HPDE6-E6E7 (cell line): Measurements from ENCODE around the gene CEP83.
"Not testable (repeated sequence)": the region's sequence is repeated elsewhere in the genome, so short reads cannot be mapped to it uniquely, and the experiment has no call there.

Experiments
- DNase-seq: peaks from one replicate; pipeline ENCODE4 v3.0.0; 2011; ENCODE audit warnings: missing footprints; ENCODE audit errors: extremely low spot score

Gene CEP83

GRCh38 chr12:94459728-94460615, at the start of gene CEP83:
TSS of gene CEP83 (minus strand) at chr12:94459867. CDS start at chr12:94412490, 47,377 bp downstream.
- peak; percentile 88 for DNase-seq

- DNase-seq, result no peak
Observed at GRCh38 chr12:94509317-94509716, 49.6 kb upstream of the CEP83 start.

DNA sequence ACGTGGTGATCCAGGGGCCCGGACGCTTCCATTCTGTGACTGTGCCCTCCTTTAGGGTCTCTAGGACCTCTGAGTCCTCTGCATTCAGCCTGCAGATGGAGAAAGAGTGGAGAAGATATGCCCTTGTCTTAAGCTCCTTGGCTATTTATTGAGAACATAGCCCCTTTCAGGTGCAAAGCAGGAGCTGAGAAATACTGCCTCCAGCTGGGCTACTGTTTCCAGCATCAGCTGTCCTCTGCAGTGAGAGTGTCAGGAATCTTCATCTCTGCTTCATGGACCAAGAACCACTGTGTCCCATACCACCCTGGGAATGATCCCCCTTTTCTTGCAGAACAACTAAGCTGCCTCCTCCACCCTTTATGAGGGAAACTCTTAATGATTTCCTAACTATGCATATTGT, 47.8 kb upstream of the CEP83 start:
- DNase-seq, result no peak

DNA sequence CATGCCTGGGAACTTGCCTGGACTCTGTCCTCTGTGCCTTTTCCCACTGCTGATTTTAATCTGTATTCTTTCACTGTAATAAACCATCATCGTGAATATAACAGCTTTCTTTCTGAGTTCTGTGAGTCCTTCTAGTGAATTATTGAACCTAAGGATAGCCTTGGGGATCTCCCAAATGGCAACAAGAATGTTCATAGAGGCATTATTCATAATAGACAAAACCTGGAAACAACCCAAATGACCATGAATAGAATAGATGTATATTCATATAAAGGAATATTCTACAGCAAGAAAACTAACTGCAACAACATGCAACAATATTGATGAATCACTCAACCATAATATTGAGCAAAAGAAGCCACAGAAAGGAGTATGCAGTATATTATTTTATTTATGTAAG, 44.7 kb upstream of the CEP83 start:
- no peak for DNase-seq

DNA sequence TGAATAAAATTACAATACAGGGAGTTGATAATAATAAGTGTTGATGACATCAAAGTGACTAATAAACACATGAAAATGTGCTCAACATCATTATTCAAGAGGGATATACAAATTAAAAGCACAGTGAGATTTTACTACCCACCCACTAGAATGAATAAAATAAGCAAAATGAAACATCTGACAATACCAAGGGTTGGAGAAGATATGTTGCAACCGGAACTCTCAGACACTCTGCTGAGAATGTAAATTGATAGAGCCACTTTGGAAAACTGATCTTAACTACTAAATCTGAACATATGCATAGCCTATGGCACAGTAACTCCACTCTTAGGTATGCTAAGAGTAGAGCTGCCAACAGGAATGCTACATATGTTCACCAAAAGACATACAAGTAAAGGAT, 44.0 kb upstream of the CEP83 start:
- no peak for DNase-seq

GRCh38 chr12:94500831-94501567, 41.3 kb upstream of the CEP83 start:
- DNase-seq, result no peak

- DNase-seq, result no peak
Observed at GRCh38 chr12:94498698-94499097, 39.0 kb upstream of the CEP83 start.

- DNase-seq, result no peak
Observed at GRCh38 chr12:94498073-94498472, 38.4 kb upstream of the CEP83 start.

DNA sequence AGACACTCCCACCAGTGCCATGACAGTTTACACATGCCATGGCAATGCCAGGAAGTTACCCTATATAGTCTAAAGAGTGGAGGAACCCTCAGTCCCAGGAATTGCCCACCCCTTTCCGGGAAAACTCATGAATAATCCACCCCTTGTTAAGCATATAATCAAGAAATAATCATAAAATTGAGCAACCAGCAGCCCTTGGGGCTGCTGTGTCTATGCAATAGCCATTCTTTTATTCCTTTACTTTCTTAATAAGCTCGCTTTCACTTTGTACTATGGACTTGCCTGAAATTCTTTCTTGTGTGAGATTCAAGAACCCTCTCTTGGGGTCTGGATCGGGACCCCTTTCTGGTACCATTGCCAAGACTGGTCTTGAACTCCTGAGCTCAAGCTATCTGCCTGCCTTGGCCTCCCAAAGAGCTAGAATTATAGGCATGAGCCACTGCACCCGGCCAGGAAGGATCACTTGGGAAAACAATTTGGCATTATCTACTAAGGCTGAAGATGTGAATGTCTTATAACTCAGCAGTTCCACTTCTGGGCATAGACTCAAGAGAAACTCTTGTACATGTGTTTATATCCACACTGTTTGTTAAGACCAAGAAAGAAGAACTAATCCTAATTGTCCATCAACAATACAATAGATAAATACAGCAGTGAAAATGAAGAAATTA, 35.9 kb upstream of the CEP83 start:
- no peak for DNase-seq

DNA sequence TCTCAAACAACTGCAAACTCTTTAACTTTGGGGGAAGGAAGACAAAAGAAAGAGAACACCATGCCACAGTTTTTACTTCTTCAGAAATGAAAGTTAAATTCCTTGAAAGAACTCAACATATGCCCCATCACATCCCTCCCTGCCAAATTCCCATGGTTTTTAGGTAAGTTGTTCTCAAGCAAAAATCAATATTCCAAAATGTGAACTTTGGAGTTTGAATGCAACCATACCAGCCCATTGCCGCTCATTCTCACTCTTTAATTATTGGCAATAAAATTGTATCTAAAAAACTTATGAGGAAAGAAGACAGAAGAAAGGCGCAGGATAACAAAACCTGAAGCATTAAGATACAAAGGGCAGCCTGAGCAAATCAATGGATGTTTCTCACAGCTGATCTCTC, 31.8 kb upstream of the CEP83 start:
- no peak for DNase-seq

GRCh38 chr12:94488463-94488862, 28.8 kb upstream of the CEP83 start:
- DNase-seq, result no peak

DNA sequence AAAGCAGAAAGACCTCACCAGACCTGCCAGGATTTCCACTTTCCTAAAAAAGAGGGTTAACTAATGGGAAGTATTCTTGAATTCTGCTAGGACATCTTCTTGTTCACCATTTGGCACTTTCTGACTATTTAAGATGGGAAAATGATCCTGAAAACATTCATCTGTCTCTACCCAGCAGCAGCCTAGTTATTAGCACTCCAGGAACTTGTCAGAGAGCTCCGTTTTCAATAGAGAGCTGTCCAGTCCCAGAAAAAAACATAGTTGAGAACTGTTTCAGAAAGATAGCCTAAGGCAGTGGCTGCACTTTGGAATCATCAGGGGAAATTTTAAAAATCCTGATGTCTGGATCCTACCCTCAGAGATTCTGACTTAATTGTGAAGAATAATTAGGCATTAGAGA, 22.1 kb upstream of the CEP83 start:
- DNase-seq, result no peak

DNA sequence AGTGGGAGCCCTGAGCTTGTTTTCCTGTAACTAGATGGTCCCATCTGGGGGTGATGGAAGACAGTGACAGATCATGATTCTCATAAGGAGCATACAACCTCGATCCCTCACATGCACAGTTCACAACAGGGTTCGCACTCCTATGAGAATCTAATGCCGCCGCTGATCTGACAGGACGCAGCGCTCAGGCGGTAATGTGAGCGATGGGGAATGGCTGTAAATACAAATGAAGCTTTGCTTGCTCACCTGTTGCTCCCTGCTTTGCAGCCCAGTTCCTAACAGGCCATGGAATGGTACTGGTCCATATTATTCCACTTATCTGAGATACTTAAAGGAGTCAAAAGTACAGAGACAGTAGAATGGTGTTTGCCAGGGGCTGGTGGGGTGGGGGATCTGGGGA, 9.9 kb upstream of the CEP83 start:
- no peak for DNase-seq

- DNase-seq, result no peak
Observed at GRCh38 chr12:94460616-94460959, 921 bp upstream of the CEP83 start.

DNA sequence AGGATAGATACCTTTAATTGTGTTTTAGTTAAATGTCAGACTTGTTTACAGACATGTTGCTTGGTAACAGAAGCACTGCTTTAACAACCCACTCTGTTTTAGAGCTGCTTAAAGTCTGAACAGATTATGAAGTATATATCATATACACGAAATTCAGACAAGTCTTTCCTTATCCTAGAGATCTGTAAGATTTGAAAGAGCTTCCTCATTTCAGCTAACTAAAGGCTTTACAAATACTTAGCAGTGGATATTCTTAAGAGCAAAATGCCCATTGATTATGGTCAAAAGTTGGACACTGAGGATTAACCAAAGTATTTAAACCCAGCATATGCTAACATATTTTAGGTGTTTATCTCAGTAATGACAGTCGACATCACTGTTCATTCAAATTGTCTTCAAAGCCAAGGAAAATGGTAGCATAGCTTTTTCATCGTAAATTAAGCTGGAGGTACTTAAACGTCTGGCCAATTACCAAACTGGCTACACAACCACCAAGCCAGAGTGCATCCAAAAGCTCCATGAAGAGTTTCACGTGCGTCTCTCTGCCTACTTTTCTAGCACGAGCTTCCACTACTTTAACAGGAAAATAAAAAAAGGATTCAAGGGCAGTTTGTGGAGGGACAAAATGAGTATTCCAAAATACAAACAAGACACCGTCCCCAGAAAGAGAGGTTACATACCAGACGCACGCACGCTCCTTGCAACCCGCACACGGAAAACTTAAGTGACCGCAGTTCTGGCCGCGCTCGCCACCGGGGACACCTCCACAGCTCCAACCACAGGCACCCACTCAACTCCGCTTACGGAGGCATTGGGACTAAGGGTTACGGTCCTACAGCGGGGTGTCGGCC, 565 bp downstream of the CEP83 start:
- no peak for DNase-seq

DNA sequence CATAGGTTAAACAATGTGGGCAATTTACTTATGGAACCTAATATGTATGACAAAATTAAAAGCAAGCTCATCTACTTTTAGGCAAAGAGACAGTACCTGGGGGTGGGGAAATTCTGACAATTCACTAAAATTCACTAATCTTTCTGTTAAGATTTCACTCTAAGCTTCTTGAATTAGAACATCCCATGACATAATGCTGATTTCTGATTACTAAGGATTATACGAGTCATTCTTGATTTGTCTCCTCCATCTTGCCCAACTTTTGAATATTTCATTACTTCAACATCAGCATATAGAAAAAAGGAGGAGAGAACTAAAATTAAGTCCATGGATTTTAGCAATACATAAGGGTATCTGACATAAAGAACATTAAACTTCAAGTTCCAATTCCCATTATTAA, 2.4 kb downstream of the CEP83 start:
- no peak for DNase-seq

- not testable (repeated sequence) for DNase-seq
Observed at GRCh38 chr12:94454318-94454717, 5.3 kb downstream of the CEP83 start.

- no peak for DNase-seq
Observed at GRCh38 chr12:94445662-94446061, 14.0 kb downstream of the CEP83 start.

DNA sequence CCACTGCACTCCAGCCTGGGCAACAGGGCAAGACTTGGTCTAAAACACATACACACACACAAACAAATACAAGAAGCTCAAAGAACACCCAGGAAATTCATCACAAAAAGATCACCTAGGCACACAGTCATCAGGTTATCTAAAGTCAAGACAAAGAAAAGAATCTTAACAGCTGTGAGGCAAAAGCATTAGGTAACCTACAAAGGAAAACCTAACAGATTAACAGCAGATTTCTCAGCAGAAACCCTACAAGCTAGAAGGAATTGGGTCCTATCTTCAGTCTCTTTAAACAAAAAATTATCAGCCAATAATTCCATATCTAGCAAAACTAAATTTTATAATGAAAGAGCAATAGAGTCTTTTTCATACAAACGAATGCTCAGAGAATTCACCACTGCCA, 22.4 kb downstream of the CEP83 start:
- DNase-seq, result no peak

GRCh38 chr12:94435511-94435927, 24.1 kb downstream of the CEP83 start:
- DNase-seq, result no peak

- DNase-seq, result no peak
Observed at GRCh38 chr12:94434171-94434570, 25.5 kb downstream of the CEP83 start.

DNA sequence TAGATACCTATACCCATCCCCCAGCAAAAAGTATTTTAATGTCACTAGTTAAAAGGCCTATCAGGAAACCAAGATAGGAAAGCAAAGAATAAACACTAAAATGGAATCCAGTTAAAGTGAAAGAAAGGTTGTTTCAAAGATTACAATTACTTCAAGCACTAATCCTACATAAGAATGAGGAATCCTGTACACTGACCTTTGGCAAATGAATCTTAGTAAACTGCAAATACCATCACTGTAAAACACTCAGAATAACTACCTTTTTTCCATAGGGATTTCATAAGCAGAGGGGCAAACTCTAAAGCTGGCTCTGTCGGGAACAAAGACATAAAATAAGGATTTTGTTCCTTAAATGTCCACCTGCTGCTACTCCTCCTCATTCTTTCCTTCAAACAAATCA, 25.9 kb downstream of the CEP83 start:
- no peak for DNase-seq
